CD4-positive, alpha-beta T cell (primary cell): ENCODE data around the gene BCL11B. TPM values are rescaled to one million over a fixed set of nuclear protein-coding genes. Genes with fewer than 3 reads are reported as not detected.

Experiments
- ATAC-seq: fragments of 200-7000 bp; cut with Tn5 transposase; one replicate; pipeline ENCODE4 v1.10.0; 2022; ENCODE audit warnings: mild to moderate bottlenecking; ENCODE audit not compliant: poor library complexity
- CTCF ChIA-PET: fragments of 350-600 bp; sonication (Branson Sonifier 250); formaldehyde crosslinking; loops from one replicate; lab custom pipeline; 2021; ENCODE audit warnings: antibody characterized with exemption, inconsistent platforms; lab: Charles Lee
- POLR2A ChIA-PET: fragments of 350-600 bp; sonication (Branson Sonifier 250); formaldehyde crosslinking; loops from one replicate; lab custom pipeline; 2021; ENCODE audit warnings: antibody characterized with exemption, inconsistent platforms; lab: Charles Lee
- DNase-seq, 14 experiments: peaks; one replicate each; pipeline ENCODE4 v3.0.0-alpha.2; 2013 to 2020; ENCODE audit warnings: mixed read lengths in 2 of 14
- H3K27ac ChIP-seq, 2 donors: one replicate each; pipeline versions ENCODE4 v1.5.1 to v1.7.0; 2013; ENCODE audit warnings: low read length in 2 of 2, low read depth in 1 of 2, mild to moderate bottlenecking in 1 of 2
- H3K27me3 ChIP-seq, 2 experiments: 1 replicate in 1 of 2; 2 replicates in 1 of 2; pipeline versions ENCODE4 v1.6.1 to v1.7.0; 2013; ENCODE audit warnings: low read length in 2 of 2, control low read depth in 1 of 2, mild to moderate bottlenecking in 1 of 2, moderate library complexity in 1 of 2; ENCODE audit not compliant: insufficient read depth in 2 of 2, control insufficient read depth in 1 of 2
- H3K36me3 ChIP-seq: one replicate; pipeline ENCODE4 v1.6.1; 2013; ENCODE audit warnings: low read length, control low read depth; ENCODE audit not compliant: insufficient read depth
- H3K4me1 ChIP-seq: one replicate; pipeline ENCODE4 v1.6.1; 2013; ENCODE audit warnings: low read length, control low read depth; ENCODE audit not compliant: insufficient read depth
- H3K4me3 ChIP-seq: one replicate; pipeline ENCODE4 v1.5.1; 2013; ENCODE audit warnings: mild to moderate bottlenecking, low read length, moderate library complexity
- H3K9me3 ChIP-seq, 2 experiments: 1 replicate in 1 of 2; 2 replicates in 1 of 2; pipeline versions ENCODE4 v1.6.1 to v1.7.0; 2013; ENCODE audit warnings: low read length in 2 of 2, mild to moderate bottlenecking in 2 of 2, control low read depth in 1 of 2, moderate library complexity in 1 of 2; ENCODE audit not compliant: control insufficient read depth in 1 of 2, insufficient read depth in 1 of 2
- H3K27ac Mint-ChIP-seq: one replicate; pipeline ENCODE4 v1.8.0; 2020; ENCODE audit warnings: mixed read lengths
- H3K27me3 Mint-ChIP-seq: one replicate; pipeline ENCODE4 v1.8.0; 2021; ENCODE audit warnings: mixed read lengths
- H3K36me3 Mint-ChIP-seq: one replicate; pipeline ENCODE4 v1.8.0; 2021; ENCODE audit warnings: low read depth, mixed read lengths
- H3K4me1 Mint-ChIP-seq: one replicate; pipeline ENCODE4 v1.8.0; 2021; ENCODE audit warnings: low read depth, mixed read lengths
- H3K4me3 Mint-ChIP-seq: one replicate; pipeline ENCODE4 v1.8.0; 2020; ENCODE audit warnings: mild to moderate bottlenecking, mixed read lengths
- H3K9me3 Mint-ChIP-seq: one replicate; pipeline ENCODE4 v1.8.0; 2020; ENCODE audit warnings: mixed read lengths
- intact Hi-C, 2 experiments: fragments of 100-400 bp; cut with DNase I in 1 of 2; cut with micrococcal nuclease in 1 of 2; formaldehyde crosslinking; loops; one replicate each; pipeline versions ENCODE4 v1.15.1 to v1.9.0; 2023 to 2025; cut with DNase I, micrococcal nuclease
- total RNA-seq, 174 experiments: library from RNA in 2 of 174; stranded (reverse) in 2 of 174; gene quantifications; one replicate each; pipeline ENCODE4 v1.2.3 and lab custom pipeline; 2021 to 2026
- TF ChIP-seq, protein P1 (sequence below): fragments of 200-600 bp; IDR thresholded peaks from one replicate; pipeline ENCODE4 v1.8.0; 2022; ENCODE audit warnings: antibody characterized with exemption, mild to moderate bottlenecking

BCL11B gene
- total RNA-seq, 2 experiments from 2014 or later = 244 to 254 TPM

DNA sequence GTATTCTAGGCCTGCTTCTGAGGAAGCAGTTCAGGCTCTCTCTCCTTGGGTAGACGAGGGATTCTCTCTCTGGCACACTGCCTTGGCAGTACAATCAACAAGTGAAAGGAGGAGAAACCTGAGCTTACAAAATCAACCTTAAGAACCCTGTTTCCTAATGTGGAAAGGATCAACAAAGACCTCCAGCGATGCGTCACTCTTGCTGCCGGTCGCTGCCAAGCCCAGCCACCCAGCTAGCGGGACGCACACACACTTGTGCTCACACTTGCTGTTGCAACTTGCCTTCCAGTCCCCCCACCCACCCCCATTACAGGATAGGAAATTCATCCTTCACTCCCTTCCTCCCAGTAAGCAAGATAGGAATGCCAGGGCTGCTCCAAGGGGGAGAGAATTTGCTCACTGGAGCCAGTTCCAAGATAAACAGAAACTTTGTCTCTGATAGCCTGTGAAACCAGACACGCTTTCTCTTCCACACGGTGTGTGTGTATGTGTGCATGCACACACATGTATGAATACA is 144.3 kb downstream of the BCL11B start:
- no peak for DNase-seq
- ChIA-PET CTCF (no interaction called here), POLR2A (no interaction called here)
- Histone ChIP-seq H3K4me1 (peaks cover 15% of the 10 kb centered on the region), H3K4me3 (no peak overlapping the region), H3K27me3 (no peaks in the 10 kb centered on the region), H3K36me3 (no peaks in the 10 kb centered on the region), H3K9me3 (peaks cover 0 to 6% of the 10 kb centered on the region in 2 experiments), H3K27ac (no peak overlapping the region)
- no peaks in the 10 kb centered on the region for H3K27me3 Mint-ChIP-seq
- intact Hi-C loops = no loop called here
- H3K4me3 Mint-ChIP-seq = no peak overlapping the region
- H3K27ac Mint-ChIP-seq = no peak overlapping the region
- no peaks in the 10 kb centered on the region for H3K9me3 Mint-ChIP-seq
- H3K36me3 Mint-ChIP-seq = no peaks in the 10 kb centered on the region
- TF ChIP-seq, protein P1, sequence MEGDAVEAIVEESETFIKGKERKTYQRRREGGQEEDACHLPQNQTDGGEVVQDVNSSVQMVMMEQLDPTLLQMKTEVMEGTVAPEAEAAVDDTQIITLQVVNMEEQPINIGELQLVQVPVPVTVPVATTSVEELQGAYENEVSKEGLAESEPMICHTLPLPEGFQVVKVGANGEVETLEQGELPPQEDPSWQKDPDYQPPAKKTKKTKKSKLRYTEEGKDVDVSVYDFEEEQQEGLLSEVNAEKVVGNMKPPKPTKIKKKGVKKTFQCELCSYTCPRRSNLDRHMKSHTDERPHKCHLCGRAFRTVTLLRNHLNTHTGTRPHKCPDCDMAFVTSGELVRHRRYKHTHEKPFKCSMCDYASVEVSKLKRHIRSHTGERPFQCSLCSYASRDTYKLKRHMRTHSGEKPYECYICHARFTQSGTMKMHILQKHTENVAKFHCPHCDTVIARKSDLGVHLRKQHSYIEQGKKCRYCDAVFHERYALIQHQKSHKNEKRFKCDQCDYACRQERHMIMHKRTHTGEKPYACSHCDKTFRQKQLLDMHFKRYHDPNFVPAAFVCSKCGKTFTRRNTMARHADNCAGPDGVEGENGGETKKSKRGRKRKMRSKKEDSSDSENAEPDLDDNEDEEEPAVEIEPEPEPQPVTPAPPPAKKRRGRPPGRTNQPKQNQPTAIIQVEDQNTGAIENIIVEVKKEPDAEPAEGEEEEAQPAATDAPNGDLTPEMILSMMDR = no peak
- H3K4me1 Mint-ChIP-seq = peaks cover 24% of the 10 kb centered on the region
- no peak for ATAC-seq

DNA sequence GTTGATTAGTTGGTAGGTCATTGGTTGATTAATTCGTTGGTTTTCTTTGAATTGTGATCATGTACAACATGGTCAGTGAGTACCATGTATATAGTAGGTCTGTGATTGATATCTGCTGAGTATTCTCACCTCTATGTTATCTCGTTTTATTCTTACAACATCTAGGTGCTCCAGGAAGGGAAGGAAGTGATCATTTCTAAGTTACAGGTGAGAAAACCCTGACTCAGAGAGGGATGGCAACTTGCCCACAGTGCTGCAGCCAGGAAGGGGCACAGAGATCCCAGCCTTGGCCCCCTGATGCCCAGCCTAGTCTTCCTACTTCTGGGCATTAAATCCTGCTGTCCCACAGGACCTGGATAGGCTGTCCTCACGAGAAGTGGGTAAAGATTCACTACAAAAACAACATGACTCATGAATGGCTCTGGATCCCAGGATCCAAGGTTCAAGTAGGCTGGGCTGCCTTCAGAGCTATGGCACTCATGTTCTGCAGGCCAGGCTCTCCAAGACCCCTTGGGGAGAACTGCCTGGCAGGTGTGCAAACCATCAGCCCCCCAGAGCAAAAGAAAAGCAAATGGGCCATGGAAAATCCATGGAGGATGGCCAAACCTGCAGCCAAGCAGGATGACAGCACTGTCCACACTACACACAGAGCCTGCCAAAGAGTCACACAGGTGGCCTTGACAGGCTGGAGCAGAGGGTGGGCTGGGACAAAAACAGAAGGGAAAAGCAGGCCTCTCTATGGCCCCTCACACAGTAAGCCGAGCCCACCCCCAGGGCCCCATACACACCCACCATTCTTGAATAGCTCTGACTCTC is 146.2 kb downstream of the BCL11B start:
- Mint-ChIP-seq H3K27ac (no peak overlapping the region), H3K27me3 (no peaks in the 10 kb centered on the region), H3K36me3 (no peaks in the 10 kb centered on the region)

DNA sequence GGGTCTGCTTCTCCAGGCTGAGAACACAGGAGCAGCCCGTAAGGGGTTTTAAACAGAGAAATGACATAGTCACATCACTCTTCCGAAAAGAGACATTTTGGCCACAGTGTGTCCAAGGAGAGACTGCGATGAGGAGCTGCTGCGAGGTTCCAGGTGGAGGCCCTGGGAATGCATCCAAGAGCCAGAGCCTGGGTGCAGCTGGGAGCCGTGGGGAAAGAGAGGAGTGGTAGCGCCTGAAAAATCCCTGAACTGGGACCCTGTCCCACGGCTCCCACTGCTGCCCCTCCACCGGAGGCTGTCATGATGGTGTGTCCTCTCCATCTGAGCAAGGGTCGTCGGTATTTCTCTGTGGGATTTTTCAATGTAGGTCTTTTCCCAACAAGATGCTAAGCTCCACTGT is 146.9 kb downstream of the BCL11B start:
- no peak overlapping the region for H3K27ac ChIP-seq
- H3K4me3 ChIP-seq = no peak overlapping the region
- H3K36me3 ChIP-seq = no peaks in the 10 kb centered on the region
- no peaks in the 10 kb centered on the region for H3K27me3 ChIP-seq
- H3K4me3 Mint-ChIP-seq = no peak overlapping the region
- H3K27ac Mint-ChIP-seq = no peak overlapping the region
- H3K9me3 Mint-ChIP-seq = no peaks in the 10 kb centered on the region
- ChIA-PET CTCF (no interaction called here), POLR2A (no interaction called here)
- H3K36me3 Mint-ChIP-seq = no peaks in the 10 kb centered on the region
- peaks cover 12% of the 10 kb centered on the region for H3K4me1 ChIP-seq
- TF ChIP-seq, protein P1 = no peak
- no peaks in the 10 kb centered on the region for H3K27me3 Mint-ChIP-seq
- H3K9me3 ChIP-seq = peaks cover 0 to 6% of the 10 kb centered on the region in 2 experiments
- DNase-seq (no peak), ATAC-seq (no peak)
- peaks cover 24% of the 10 kb centered on the region for H3K4me1 Mint-ChIP-seq
- intact Hi-C loops = no loop called here

More for the DNA sequence above, 146.2 kb downstream of the BCL11B start:
- DNase-seq (no peak), ATAC-seq (no peak)
- CTCF ChIA-PET = no interaction called here
- intact Hi-C loops = no loop called here
- Histone ChIP-seq H3K4me1 (peaks cover 15% of the 10 kb centered on the region), H3K27ac (no peak overlapping the region), H3K4me3 (no peak overlapping the region), H3K36me3 (no peaks in the 10 kb centered on the region), H3K9me3 (peaks cover 0 to 6% of the 10 kb centered on the region in 2 experiments), H3K27me3 (no peaks in the 10 kb centered on the region)
- no peak overlapping the region for H3K4me3 Mint-ChIP-seq
- TF ChIP-seq, protein P1 = no peak
- H3K9me3 Mint-ChIP-seq = no peaks in the 10 kb centered on the region
- POLR2A ChIA-PET = interaction anchor here (0.6 kb wide), 1 partner anchor 565 kb away, joined by 3 read pairs; no protein-coding TSS in a partner anchor
- peaks cover 24% of the 10 kb centered on the region for H3K4me1 Mint-ChIP-seq
